Activated B cell treated with CpG ODN at 0.5 μM for 24 hours (primary cell): ENCODE data around the gene COL4A1. TPM values are rescaled to one million over a fixed set of nuclear protein-coding genes. Genes with fewer than 3 reads are reported as not detected.

Source experiments
- ATAC-seq: fragments of 200-7000 bp; cut with Tn5 transposase; one replicate; pipeline ENCODE4 v1.10.0; 2021; ENCODE audit warnings: low read depth, mild to moderate bottlenecking, moderate library complexity
- CTCF ChIA-PET: fragments of 350-600 bp; sonication (Branson Sonifier 250); formaldehyde crosslinking; loops from one replicate; lab custom pipeline; 2021; ENCODE audit warnings: antibody characterized with exemption; lab: Charles Lee
- POLR2A ChIA-PET: fragments of 350-600 bp; sonication (Branson Sonifier 250); formaldehyde crosslinking; loops from one replicate; lab custom pipeline; 2021; ENCODE audit warnings: antibody characterized with exemption; lab: Charles Lee
- DNase-seq: peaks from one replicate; pipeline ENCODE4 v3.0.0; 2022
- H3K27ac Mint-ChIP-seq: one replicate; pipeline ENCODE4 v1.8.0; 2020; ENCODE audit warnings: mixed read lengths
- H3K27me3 Mint-ChIP-seq: one replicate; pipeline ENCODE4 v1.8.0; 2021; ENCODE audit warnings: mixed read lengths
- H3K36me3 Mint-ChIP-seq: one replicate; pipeline ENCODE4 v1.8.0; 2021; ENCODE audit warnings: low read depth, mixed read lengths
- H3K4me1 Mint-ChIP-seq: one replicate; pipeline ENCODE4 v1.8.0; 2021; ENCODE audit warnings: mixed read lengths
- H3K4me3 Mint-ChIP-seq: one replicate; pipeline ENCODE4 v1.8.0; 2020; ENCODE audit warnings: mild to moderate bottlenecking, mixed read lengths
- H3K9me3 Mint-ChIP-seq: one replicate; pipeline ENCODE4 v1.8.0; 2020; ENCODE audit warnings: mixed read lengths
- intact Hi-C: fragments of 100-400 bp; cut with micrococcal nuclease; formaldehyde crosslinking; loops from one replicate; pipeline ENCODE4 v1.15.1; 2024
- total RNA-seq: library from RNA; stranded (reverse); gene quantifications from 2 replicates; pipeline ENCODE4 v1.2.3, GENCODE V29; 2022
- TF ChIP-seq, protein P1 (sequence below): fragments of 200-600 bp; IDR thresholded peaks from one replicate; pipeline ENCODE4 v1.8.0; 2022; ENCODE audit warnings: antibody characterized with exemption, mild to moderate bottlenecking

The COL4A1 gene
- total RNA-seq, 1 donor from 2014 or later, result not detected

- Mint-ChIP-seq H3K4me1 (peaks cover 3% of the 10 kb centered on the region), H3K9me3 (no peaks in the 10 kb centered on the region), H3K27me3 (peaks cover 13% of the 10 kb centered on the region), H3K4me3 (no peak overlapping the region), H3K36me3 (no peaks in the 10 kb centered on the region), H3K27ac (no peak overlapping the region)
- ATAC-seq (no peak), DNase-seq (no peak)
- POLR2A ChIA-PET, result no interaction called here
- intact Hi-C loops, result no loop called here
- CTCF ChIA-PET, result no interaction called here
- TF ChIP-seq, protein P1, sequence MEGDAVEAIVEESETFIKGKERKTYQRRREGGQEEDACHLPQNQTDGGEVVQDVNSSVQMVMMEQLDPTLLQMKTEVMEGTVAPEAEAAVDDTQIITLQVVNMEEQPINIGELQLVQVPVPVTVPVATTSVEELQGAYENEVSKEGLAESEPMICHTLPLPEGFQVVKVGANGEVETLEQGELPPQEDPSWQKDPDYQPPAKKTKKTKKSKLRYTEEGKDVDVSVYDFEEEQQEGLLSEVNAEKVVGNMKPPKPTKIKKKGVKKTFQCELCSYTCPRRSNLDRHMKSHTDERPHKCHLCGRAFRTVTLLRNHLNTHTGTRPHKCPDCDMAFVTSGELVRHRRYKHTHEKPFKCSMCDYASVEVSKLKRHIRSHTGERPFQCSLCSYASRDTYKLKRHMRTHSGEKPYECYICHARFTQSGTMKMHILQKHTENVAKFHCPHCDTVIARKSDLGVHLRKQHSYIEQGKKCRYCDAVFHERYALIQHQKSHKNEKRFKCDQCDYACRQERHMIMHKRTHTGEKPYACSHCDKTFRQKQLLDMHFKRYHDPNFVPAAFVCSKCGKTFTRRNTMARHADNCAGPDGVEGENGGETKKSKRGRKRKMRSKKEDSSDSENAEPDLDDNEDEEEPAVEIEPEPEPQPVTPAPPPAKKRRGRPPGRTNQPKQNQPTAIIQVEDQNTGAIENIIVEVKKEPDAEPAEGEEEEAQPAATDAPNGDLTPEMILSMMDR, result no peak
Observed at GRCh38 chr13:110132225-110132982, 174.6 kb downstream of the COL4A1 start.

DNA sequence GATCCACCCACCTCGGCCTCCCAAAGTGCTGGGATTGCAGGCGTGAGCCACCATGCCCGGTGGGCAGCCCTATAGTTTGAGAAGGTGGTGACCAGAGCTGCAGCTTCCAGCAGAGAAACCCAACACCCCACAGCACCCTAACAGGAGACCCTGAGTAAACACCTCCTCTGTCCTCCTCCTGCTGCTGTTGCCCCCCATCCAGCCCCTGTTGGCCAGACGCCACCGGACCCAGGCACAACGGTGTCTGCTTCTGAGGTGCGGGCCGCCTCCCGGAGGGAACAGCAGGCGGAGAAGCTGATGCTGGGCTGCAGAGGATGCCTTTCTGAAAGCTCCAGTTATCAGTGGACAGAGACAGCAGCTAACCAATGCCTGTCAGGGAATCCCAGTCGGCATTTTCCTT is 175.5 kb downstream of the COL4A1 start:
- H3K27me3 Mint-ChIP-seq, result peaks cover 17% of the 10 kb centered on the region
- no peak overlapping the region for H3K27ac Mint-ChIP-seq
- H3K4me1 Mint-ChIP-seq, result no peaks in the 10 kb centered on the region
- no peaks in the 10 kb centered on the region for H3K9me3 Mint-ChIP-seq
- POLR2A ChIA-PET, result no interaction called here
- no peaks in the 10 kb centered on the region for H3K36me3 Mint-ChIP-seq
- TF ChIP-seq, protein P1, result no peak
- intact Hi-C loops, result no loop called here
- DNase-seq (no peak), ATAC-seq (no peak)
- no peak overlapping the region for H3K4me3 Mint-ChIP-seq
- CTCF ChIA-PET, result no interaction called here

- ChIA-PET CTCF (no interaction called here), POLR2A (no interaction called here)
- H3K4me3 Mint-ChIP-seq, result no peak overlapping the region
- intact Hi-C loops, result no loop called here
- H3K36me3 Mint-ChIP-seq, result no peaks in the 10 kb centered on the region
- DNase-seq (no peak), ATAC-seq (no peak)
- H3K27ac Mint-ChIP-seq, result no peak overlapping the region
- H3K27me3 Mint-ChIP-seq, result peaks cover 19% of the 10 kb centered on the region
- H3K4me1 Mint-ChIP-seq, result no peaks in the 10 kb centered on the region
- TF ChIP-seq, protein P1, result no peak
- H3K9me3 Mint-ChIP-seq, result no peaks in the 10 kb centered on the region
Observed at GRCh38 chr13:110130431-110130830, 176.5 kb downstream of the COL4A1 start.

GRCh38 chr13:110129539-110130186 is 177.3 kb downstream of the COL4A1 start:
- POLR2A ChIA-PET, result no interaction called here
- Mint-ChIP-seq H3K4me3 (no peak overlapping the region), H3K4me1 (no peaks in the 10 kb centered on the region), H3K27ac (no peak overlapping the region), H3K27me3 (peaks cover 20% of the 10 kb centered on the region), H3K9me3 (no peaks in the 10 kb centered on the region), H3K36me3 (no peaks in the 10 kb centered on the region)
- no peak for DNase-seq
- CTCF ChIA-PET, result no interaction called here
- no peak for ATAC-seq
- TF ChIP-seq, protein P1, result no peak
- intact Hi-C loops, result no loop called here

DNA sequence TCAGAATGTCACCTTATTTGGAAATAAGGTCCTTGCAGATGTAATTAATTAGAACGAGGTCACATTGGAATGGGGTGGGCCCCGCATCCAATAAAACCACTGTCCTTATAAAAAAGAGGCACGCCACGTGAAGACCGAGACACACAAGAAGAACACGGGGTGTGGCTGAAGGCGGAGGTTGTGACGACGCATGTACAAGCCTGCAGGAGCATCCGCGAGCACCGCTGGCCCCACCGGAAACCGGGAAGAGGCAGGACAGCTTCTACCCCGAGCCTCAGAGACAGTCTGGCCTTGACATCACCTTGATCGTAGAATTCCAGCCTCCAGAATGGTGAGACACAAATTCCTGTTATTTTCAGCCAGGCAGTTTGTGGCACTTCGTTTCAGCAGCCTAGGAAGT is 177.9 kb downstream of the COL4A1 start:
- Mint-ChIP-seq H3K27ac (no peak overlapping the region), H3K36me3 (no peaks in the 10 kb centered on the region), H3K9me3 (no peaks in the 10 kb centered on the region), H3K4me1 (no peaks in the 10 kb centered on the region), H3K27me3 (peaks cover 23% of the 10 kb centered on the region), H3K4me3 (no peak overlapping the region)
- ATAC-seq (no peak), DNase-seq (no peak)
- POLR2A ChIA-PET, result no interaction called here
- intact Hi-C loops, result no loop called here
- CTCF ChIA-PET, result no interaction called here
- TF ChIP-seq, protein P1, result no peak
